ENCODE results near the gene PLAAT3.
"Not testable (repeated sequence)": the region's sequence is repeated elsewhere in the genome, so short reads cannot be mapped to it uniquely, and the experiment has no call there.

Gene PLAAT3

DNA sequence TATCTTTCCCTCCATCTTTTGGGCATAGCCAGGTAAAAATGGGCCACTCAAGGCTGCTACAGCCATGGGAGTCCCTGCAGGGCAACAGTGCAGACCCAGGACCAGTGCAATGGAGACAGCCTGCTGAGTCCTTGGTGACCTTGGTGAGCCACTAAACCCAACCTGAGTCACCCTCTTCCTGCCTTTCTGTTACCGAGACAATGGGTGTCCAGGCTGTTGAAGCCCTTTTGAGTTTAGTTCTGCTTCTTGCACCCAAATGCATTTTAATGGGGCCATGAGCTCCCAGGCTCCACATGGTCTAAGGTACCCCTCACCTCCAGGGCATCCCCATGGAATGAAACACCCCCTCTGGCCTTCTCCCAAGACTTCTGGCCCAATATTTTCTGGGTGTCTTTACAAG is 78.5 kb downstream of the PLAAT3 start:
- H3K9me3 ChIP-seq (ENCODE audit: control insufficient read depth, insufficient read depth, low read length) = no peaks in the 10 kb centered on the region
- H3K4me3 ChIP-seq (ENCODE audit: low read depth, low read length) = no peak overlapping the region
- no peaks in the 10 kb centered on the region for H3K36me3 ChIP-seq (ENCODE audit: control insufficient read depth, insufficient read depth, low read length)
- peaks cover 29% of the 10 kb centered on the region for H3K4me1 ChIP-seq (ENCODE audit: control insufficient read depth, insufficient read depth, low read length)
- no peaks in the 10 kb centered on the region for H3K27me3 ChIP-seq (ENCODE audit: control insufficient read depth, insufficient read depth, low read length)
- no peak overlapping the region for H3K27ac ChIP-seq (ENCODE audit: low read depth, low read length)
- H3K9ac ChIP-seq (ENCODE audit: low read depth, low read length) = no peak overlapping the region

DNA sequence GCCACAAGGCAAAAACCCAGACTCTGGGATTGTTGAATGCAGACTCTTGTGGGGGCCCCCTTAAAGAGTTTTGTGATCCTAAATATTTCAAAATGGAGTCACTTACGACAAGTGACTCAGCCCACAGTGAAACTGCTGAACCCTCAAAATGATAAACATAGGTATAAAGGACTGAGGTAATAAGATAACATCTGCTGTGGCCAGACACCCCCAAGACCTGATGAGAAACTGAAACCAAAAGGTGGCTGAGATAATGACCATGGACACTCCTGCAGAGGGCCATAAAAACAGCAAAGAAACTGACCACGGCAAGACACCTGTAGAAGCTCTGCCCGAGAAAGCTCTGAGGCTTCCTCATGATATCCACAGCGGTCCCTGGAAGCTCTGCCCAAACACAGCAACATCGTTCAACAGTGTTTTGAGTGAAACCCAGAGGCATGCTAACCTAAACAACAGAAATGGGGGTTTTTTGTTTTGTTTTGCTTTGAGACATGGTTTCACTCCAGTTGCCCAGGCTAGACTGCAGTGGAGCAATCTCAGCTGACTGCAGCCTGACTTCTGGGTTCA is 79.3 kb downstream of the PLAAT3 start:
- no peaks in the 10 kb centered on the region for H3K36me3 ChIP-seq (ENCODE audit: control insufficient read depth, insufficient read depth, low read length)
- H3K27me3 ChIP-seq (ENCODE audit: control insufficient read depth, insufficient read depth, low read length) = no peaks in the 10 kb centered on the region
- no peak overlapping the region for H3K27ac ChIP-seq (ENCODE audit: low read depth, low read length)
- no peaks in the 10 kb centered on the region for H3K9me3 ChIP-seq (ENCODE audit: control insufficient read depth, insufficient read depth, low read length)
- peaks cover 32% of the 10 kb centered on the region for H3K4me1 ChIP-seq (ENCODE audit: control insufficient read depth, insufficient read depth, low read length)
- H3K9ac ChIP-seq (ENCODE audit: low read depth, low read length) = no peak overlapping the region
- H3K4me3 ChIP-seq (ENCODE audit: low read depth, low read length) = no peak overlapping the region

DNA sequence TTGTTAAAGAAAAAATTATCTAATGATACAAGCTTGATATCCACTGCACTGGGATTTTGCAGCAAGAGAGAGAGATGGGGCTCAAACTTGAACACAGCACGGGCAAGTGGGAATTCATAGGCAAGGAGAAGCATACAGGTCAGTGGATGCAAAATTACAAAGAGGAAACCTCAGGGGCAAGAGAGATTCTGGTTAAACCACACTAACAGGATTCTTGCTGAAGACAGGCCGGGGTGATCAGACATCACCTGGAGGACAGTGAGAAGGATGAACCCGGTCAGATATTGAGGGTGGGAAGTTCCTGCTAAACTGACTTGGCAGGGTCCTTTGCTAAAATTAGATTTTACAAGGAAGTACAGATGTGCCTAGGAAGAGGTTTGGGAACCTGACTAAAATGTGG is 80.2 kb downstream of the PLAAT3 start:
- no peak overlapping the region for H3K4me3 ChIP-seq (ENCODE audit: low read depth, low read length)
- no peak overlapping the region for H3K27ac ChIP-seq (ENCODE audit: low read depth, low read length)
- H3K9ac ChIP-seq (ENCODE audit: low read depth, low read length) = no peak overlapping the region
- no peaks in the 10 kb centered on the region for H3K27me3 ChIP-seq (ENCODE audit: control insufficient read depth, insufficient read depth, low read length)
- peaks cover 40% of the 10 kb centered on the region for H3K4me1 ChIP-seq (ENCODE audit: control insufficient read depth, insufficient read depth, low read length)
- no peaks in the 10 kb centered on the region for H3K36me3 ChIP-seq (ENCODE audit: control insufficient read depth, insufficient read depth, low read length)
- no peaks in the 10 kb centered on the region for H3K9me3 ChIP-seq (ENCODE audit: control insufficient read depth, insufficient read depth, low read length)

DNA sequence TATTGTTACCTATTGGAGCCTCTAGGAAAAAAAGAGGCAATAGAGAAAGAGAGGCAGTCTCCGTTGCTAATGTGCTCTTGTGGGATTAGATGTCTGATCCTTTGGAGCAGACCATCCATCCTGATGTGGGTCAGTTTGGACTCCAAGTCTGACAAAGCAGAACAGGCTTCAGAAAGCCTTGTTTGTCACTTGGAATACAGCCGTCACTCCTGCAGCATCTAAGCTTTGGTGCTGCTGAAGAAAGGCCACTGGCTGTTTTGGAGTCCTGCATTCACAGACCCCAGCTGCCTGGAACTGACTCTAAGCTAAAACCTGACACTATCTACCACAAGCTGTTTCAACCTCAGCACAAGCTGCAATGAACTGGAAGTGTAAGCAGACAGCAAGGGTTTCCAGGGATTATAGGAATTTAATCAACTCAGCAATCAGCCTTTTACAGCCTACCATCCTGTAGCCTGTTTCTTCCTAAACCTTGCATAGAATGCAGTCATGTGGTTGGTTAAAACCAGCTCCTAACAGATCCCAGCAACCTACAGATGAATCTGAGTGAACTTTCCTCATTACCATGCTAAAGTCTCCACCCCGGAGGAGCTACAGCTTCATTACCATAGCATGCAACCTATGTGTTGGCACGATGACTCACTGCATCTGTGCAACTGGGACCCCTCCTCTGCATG is 81.3 kb downstream of the PLAAT3 start:
- Histone ChIP-seq H3K4me1 (ENCODE audit: control insufficient read depth, insufficient read depth, low read length) (peaks cover 44% of the 10 kb centered on the region), H3K9me3 (ENCODE audit: control insufficient read depth, insufficient read depth, low read length) (no peaks in the 10 kb centered on the region), H3K9ac (ENCODE audit: low read depth, low read length) (no peak overlapping the region; the same call in none of the 2 replicates), H3K4me3 (ENCODE audit: low read depth, low read length) (peak overlapping the region; percentile 26; the same call in 1 of the 2 replicates), H3K27me3 (ENCODE audit: control insufficient read depth, insufficient read depth, low read length) (no peaks in the 10 kb centered on the region), H3K36me3 (ENCODE audit: control insufficient read depth, insufficient read depth, low read length) (no peaks in the 10 kb centered on the region), H3K27ac (ENCODE audit: low read depth, low read length) (peak overlapping the region; percentile 87)

DNA sequence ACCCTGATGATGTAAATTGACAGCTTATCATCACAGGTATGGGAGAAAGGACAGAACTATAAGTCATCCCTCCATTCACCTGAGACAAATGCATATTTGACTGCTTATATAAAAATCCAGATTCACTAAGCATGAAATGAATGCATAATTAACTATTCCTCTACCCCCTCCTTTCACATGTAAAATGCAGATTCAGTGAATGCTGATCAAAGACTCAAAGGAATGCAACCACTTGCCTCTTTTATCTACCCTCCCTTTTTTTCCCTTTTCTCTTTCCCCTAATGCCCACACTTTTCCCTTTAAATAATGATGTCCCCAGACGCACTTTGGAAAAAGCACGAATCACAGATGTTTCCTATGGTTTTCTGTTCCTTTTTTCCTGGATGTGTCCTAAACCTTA is 82.1 kb downstream of the PLAAT3 start:
- H3K27me3 ChIP-seq (ENCODE audit: control insufficient read depth, insufficient read depth, low read length) = no peaks in the 10 kb centered on the region
- peak overlapping the region; percentile 62 for H3K9ac ChIP-seq (ENCODE audit: low read depth, low read length)
- peak overlapping the region; percentile 37 for H3K4me3 ChIP-seq (ENCODE audit: low read depth, low read length)
- H3K27ac ChIP-seq (ENCODE audit: low read depth, low read length) = peak overlapping the region; percentile 87
- H3K36me3 ChIP-seq (ENCODE audit: control insufficient read depth, insufficient read depth, low read length) = no peaks in the 10 kb centered on the region
- no peaks in the 10 kb centered on the region for H3K9me3 ChIP-seq (ENCODE audit: control insufficient read depth, insufficient read depth, low read length)
- peaks cover 52% of the 10 kb centered on the region for H3K4me1 ChIP-seq (ENCODE audit: control insufficient read depth, insufficient read depth, low read length)

DNA sequence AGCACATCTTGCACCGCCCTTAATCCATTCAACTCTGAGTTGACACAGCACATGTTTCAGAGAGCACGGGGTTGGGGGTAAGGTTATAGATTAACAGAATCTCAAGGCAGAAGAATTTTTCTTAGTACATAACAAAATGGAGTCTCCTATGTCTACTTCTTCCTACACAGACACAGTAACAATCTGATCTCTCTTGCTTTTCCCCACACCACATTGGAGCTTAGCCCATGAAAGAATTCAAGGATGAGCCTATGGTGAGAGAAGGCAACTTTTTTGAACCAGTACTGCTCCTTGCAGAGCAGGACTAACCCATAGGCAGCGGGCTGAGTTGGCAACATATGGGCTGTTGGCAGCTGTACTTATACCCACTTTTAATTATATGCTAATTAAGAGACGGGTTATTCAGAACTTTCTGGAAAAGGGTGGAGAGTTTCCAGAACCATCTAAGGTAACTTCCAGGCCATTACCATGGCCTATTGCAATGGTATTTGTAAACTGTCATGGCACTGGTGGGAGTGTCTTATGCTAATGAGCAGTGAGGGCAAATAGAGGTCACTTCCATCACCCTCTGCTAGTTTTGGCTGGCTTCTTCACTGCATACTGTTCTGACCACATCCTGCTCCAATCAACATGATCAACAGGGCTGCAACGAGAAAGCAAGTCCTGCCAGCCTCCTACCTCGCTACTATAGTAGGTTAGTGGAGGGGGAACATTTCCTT is 83.0 kb downstream of the PLAAT3 start:
- Histone ChIP-seq H3K27ac (ENCODE audit: low read depth, low read length) (peak overlapping the region; percentile 87), H3K9ac (ENCODE audit: low read depth, low read length) (peak overlapping the region; percentile 62), H3K4me1 (ENCODE audit: control insufficient read depth, insufficient read depth, low read length) (peaks cover 52% of the 10 kb centered on the region), H3K4me3 (ENCODE audit: low read depth, low read length) (peak overlapping the region; percentile 37)
- not testable (repeated sequence) for H3K36me3 ChIP-seq (ENCODE audit: control insufficient read depth, insufficient read depth, low read length); H3K9me3 ChIP-seq (ENCODE audit: control insufficient read depth, insufficient read depth, low read length); H3K27me3 ChIP-seq (ENCODE audit: control insufficient read depth, insufficient read depth, low read length)

DNA sequence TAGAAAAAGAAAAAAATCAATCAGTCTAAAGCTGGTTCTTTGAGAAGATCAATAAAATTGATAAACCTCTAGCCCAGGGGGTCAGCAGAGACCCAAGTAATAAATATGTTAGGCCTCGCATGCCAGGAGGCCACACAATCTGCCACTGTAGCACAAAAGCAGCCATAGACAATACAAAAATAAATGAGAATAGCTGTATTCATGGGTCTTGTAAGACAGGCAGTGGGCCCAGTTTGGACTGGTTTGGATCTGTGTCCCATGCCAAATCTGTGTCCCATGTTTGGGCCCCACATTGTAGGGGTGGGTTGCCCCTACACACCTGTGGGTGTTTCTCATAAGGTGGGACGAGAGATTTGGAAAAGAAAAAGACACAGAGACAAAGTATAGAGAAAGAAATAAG is 84.2 kb downstream of the PLAAT3 start:
- Histone ChIP-seq H3K9ac (ENCODE audit: low read depth, low read length) (peak overlapping the region; percentile 88), H3K27me3 (ENCODE audit: control insufficient read depth, insufficient read depth, low read length) (no peaks in the 10 kb centered on the region), H3K36me3 (ENCODE audit: control insufficient read depth, insufficient read depth, low read length) (no peaks in the 10 kb centered on the region), H3K4me1 (ENCODE audit: control insufficient read depth, insufficient read depth, low read length) (peaks cover 52% of the 10 kb centered on the region), H3K4me3 (ENCODE audit: low read depth, low read length) (peak overlapping the region; percentile 31), H3K9me3 (ENCODE audit: control insufficient read depth, insufficient read depth, low read length) (no peaks in the 10 kb centered on the region), H3K27ac (ENCODE audit: low read depth, low read length) (peak overlapping the region; percentile 94)

DNA sequence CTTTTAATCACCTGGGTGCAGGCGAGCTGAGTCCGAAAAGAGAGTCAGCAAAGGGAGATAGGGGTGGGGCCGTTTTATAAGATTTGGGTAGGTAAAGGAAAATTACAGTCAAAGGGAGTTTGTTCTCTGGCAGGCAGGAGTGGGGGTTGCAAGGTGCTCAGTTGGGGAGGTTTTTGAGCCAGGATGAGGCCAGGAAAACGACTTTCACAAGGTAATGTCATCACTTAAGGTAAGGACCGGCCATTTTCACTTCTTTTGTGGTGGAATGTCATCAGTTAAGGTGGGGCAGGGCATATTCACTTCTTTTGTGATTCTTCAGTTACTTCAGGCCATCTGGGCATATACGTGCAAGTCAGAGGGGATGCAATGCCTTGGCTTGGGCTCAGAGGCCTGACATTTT is 84.9 kb downstream of the PLAAT3 start:
- H3K27ac ChIP-seq (ENCODE audit: low read depth, low read length) = peak overlapping the region; percentile 94

DNA sequence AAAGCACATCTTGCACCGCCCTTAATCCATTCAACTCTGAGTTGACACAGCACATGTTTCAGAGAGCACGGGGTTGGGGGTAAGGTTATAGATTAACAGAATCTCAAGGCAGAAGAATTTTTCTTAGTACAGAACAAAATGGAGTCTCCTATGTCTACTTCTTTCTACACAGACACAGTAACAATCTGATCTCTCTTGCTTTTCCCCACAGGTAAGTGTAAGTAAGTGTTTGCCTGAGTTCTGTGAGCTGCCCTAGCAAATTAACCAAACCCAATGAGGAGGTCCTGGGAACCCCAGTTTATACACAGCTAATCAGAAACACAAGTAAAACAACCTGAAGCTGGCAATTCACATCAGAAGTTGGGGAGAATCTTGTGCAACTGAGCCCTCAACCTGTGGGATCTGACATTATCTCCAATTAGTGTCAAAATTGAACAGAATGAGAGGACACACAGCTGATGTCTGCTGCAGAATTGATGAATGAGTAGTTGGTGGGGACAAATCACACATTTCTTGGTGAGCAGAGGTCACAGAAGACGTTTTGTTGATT is 85.4 kb downstream of the PLAAT3 start:
- not testable (repeated sequence) for H3K36me3 ChIP-seq (ENCODE audit: control insufficient read depth, insufficient read depth, low read length); H3K27me3 ChIP-seq (ENCODE audit: control insufficient read depth, insufficient read depth, low read length); H3K9me3 ChIP-seq (ENCODE audit: control insufficient read depth, insufficient read depth, low read length)
- Histone ChIP-seq H3K4me1 (ENCODE audit: control insufficient read depth, insufficient read depth, low read length) (peaks cover 51% of the 10 kb centered on the region), H3K27ac (ENCODE audit: low read depth, low read length) (peak overlapping the region; percentile 94), H3K9ac (ENCODE audit: low read depth, low read length) (peak overlapping the region; percentile 88), H3K4me3 (ENCODE audit: low read depth, low read length) (peak overlapping the region; percentile 31; the same call in 1 of the 2 replicates)

More for the DNA sequence above, 84.9 kb downstream of the PLAAT3 start:
- H3K27me3 ChIP-seq (ENCODE audit: control insufficient read depth, insufficient read depth, low read length); H3K9me3 ChIP-seq (ENCODE audit: control insufficient read depth, insufficient read depth, low read length); H3K36me3 ChIP-seq (ENCODE audit: control insufficient read depth, insufficient read depth, low read length): not testable (repeated sequence)
- peak overlapping the region; percentile 31; the same call in 1 of the 2 replicates for H3K4me3 ChIP-seq (ENCODE audit: low read depth, low read length)
- peaks cover 52% of the 10 kb centered on the region for H3K4me1 ChIP-seq (ENCODE audit: control insufficient read depth, insufficient read depth, low read length)
- H3K9ac ChIP-seq (ENCODE audit: low read depth, low read length) = peak overlapping the region; percentile 88

DNA sequence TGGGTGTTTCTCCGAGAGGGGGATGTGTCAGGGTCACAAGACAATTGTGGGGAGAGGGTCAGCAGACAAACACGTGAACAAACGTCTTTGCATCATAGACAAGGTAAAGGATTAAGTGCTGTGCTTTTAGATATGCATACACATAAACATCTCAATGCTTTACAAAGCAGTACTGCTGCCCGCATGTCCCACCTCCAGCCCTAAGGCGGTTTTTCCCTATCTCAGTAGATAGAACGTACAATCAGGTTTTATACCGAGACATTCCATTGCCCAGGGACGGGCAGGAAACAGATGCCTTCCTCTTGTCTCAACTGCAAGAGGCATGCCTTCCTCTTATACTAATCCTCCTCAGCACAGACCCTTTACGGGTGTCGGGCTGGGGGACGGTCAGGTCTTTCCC is 86.1 kb downstream of the PLAAT3 start:
- Histone ChIP-seq H3K9ac (ENCODE audit: low read depth, low read length) (0 out of 2 replicates have a peak overlapping the region, but pooled peaks have one; percentile 34), H3K27ac (ENCODE audit: low read depth, low read length) (peak overlapping the region; percentile 65), H3K9me3 (ENCODE audit: control insufficient read depth, insufficient read depth, low read length) (peaks cover 15% of the 10 kb centered on the region), H3K4me1 (ENCODE audit: control insufficient read depth, insufficient read depth, low read length) (peaks cover 45% of the 10 kb centered on the region)
- not testable (repeated sequence) for H3K4me3 ChIP-seq (ENCODE audit: low read depth, low read length); H3K27me3 ChIP-seq (ENCODE audit: control insufficient read depth, insufficient read depth, low read length); H3K36me3 ChIP-seq (ENCODE audit: control insufficient read depth, insufficient read depth, low read length)

DNA sequence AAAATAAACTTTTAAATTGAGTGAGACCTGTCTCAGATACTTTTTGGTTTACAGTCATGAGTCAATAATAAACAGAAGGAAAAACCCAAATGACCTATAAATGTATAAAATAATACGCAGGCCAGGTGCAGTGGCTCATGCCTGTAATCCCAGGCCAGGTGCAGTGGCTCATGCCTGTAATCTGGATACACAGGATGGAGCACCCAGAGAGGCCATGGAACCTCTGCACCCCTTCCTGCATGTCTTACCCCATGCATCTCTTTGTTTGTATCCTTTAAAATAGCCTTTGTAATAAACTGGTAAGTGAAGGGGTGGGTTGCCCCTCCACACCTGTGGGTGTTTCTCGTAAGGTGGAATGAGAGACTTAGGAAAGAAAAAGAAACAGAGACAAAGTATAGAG is 86.6 kb downstream of the PLAAT3 start:
- H3K27me3 ChIP-seq (ENCODE audit: control insufficient read depth, insufficient read depth, low read length) = no peaks in the 10 kb centered on the region
- H3K9ac ChIP-seq (ENCODE audit: low read depth, low read length) = peak overlapping the region; percentile 34
- 0 out of 2 replicates have a peak overlapping the region, but pooled peaks have one; percentile 2 for H3K4me3 ChIP-seq (ENCODE audit: low read depth, low read length)

More for the DNA sequence above, 86.6 kb downstream of the PLAAT3 start:
- Histone ChIP-seq H3K9me3 (ENCODE audit: control insufficient read depth, insufficient read depth, low read length) (peaks cover 19% of the 10 kb centered on the region), H3K36me3 (ENCODE audit: control insufficient read depth, insufficient read depth, low read length) (no peaks in the 10 kb centered on the region; the same call in 1 of the 2 replicates), H3K4me1 (ENCODE audit: control insufficient read depth, insufficient read depth, low read length) (peaks cover 40% of the 10 kb centered on the region), H3K27ac (ENCODE audit: low read depth, low read length) (peak overlapping the region; percentile 65)
